Bronchial smooth muscle cell (primary cell): ENCODE measurements around the gene ZNF502. TPM values are rescaled to one million over a fixed set of nuclear protein-coding genes. Genes with fewer than 3 reads are reported as not detected.

Source experiments
- total RNA-seq: library from RNA; depleted of rRNA; stranded (reverse); fragments of >200 nt; gene quantifications from 2 replicates; pipeline ENCODE4 v1.2.1, GENCODE V29; 2014

The ZNF502 gene
- total RNA-seq: 1.7 and 4.6 TPM in 2 replicates

GRCh38 chr3:44712455-44713075 lies at the start of gene ZNF502:
Gene ZNF502, plus strand, starts transcription at chr3:44712660. Its CDS starts 7,602 bp downstream, at chr3:44720262.

GRCh38 chr3:44729384-44729910 lies 17.0 kb downstream of the ZNF502 start, which contains the start of gene ZNF501:
Gene ZNF501, plus strand, starts transcription at chr3:44729635. Its CDS starts 4,787 bp downstream, at chr3:44734422.

GRCh38 chr3:44761424-44762169 lies 49.1 kb downstream of the ZNF502 start, which contains the start of the genes KIAA1143 and KIF15:
Gene KIAA1143, minus strand, starts transcription at chr3:44761619. Its CDS starts 17 bp downstream, at chr3:44761602.
Gene KIF15, plus strand, starts transcription at chr3:44761794. Its CDS starts 72 bp downstream, at chr3:44761866.

Other genes starting within 250 kb of the ZNF502 start
- gene ZNF445, start 235.0 kb upstream of the ZNF502 start, total RNA-seq: 7.4 and 8.8 TPM in 2 replicates
- 5.8 and 6.2 TPM in 2 replicates for gene ZKSCAN7, start 157.5 kb upstream of the ZNF502 start, total RNA-seq
- gene ZNF660, start 127.7 kb upstream of the ZNF502 start, total RNA-seq: 1.4 and 2.1 TPM in 2 replicates
- gene ZNF197, start 87.6 kb upstream of the ZNF502 start, total RNA-seq: 17.8 and 19.4 TPM in 2 replicates
- 6.1 and 7.6 TPM in 2 replicates for gene ZNF35, start 63.9 kb upstream of the ZNF502 start, total RNA-seq
- 7.7 and 9.0 TPM in 2 replicates for gene ZNF501, start 17.0 kb downstream of the ZNF502 start, total RNA-seq
- 12.7 and 16.7 TPM in 2 replicates for gene KIAA1143, start 49.0 kb downstream of the ZNF502 start, total RNA-seq
- gene KIF15, start 49.1 kb downstream of the ZNF502 start, total RNA-seq: 1.3 and 2.7 TPM in 2 replicates
- 18.1 and 21.3 TPM in 2 replicates for gene TMEM42, start 149.3 kb downstream of the ZNF502 start, total RNA-seq
- under 0.01 TPM in 1 of 2 replicates, not detected in the other for gene TGM4, start 161.9 kb downstream of the ZNF502 start, total RNA-seq